IMR-90 (cell line): Measurements from ENCODE around the gene UBTD1. TPM values are rescaled to one million over a fixed set of nuclear protein-coding genes. Genes with fewer than 3 reads are reported as not detected.
A peak's percentile ranks its signal among the peaks of the same experiment; 100 is the strongest.

ENCODE experiments used
- ATAC-seq: fragments of 200-7000 bp; cut with Tn5 transposase; 2 replicates; pipeline ENCODE4 v1.9.1; 2020; ENCODE audit warnings: low read depth, mild to moderate bottlenecking, moderate library complexity
- BruUV-seq: library from RNA; stranded (reverse); fragments of 400-500 nt; replicated peaks from 2 replicates; lab custom pipeline; 2021; lab: Mats Ljungman, UMichigan
- CTCF ChIA-PET: fragments of 300-600 bp; formaldehyde crosslinking; extraction: SDS; loops from one replicate; lab custom pipeline; 2021; ENCODE audit warnings: antibody characterized with exemption; lab: Yijun Ruan, JAX
- POLR2A ChIA-PET: fragments of 300-600 bp; sonication (Branson Sonifier 250); formaldehyde crosslinking; loops from one replicate; lab custom pipeline; 2022; ENCODE audit warnings: antibody characterized with exemption; ENCODE audit not compliant: unreplicated experiment; lab: Charles Lee
- DNase-seq: peaks from one replicate; pipeline ENCODE4 v3.0.0; 2013
- H2AFZ ChIP-seq: replicated peaks from 2 replicates; pipeline ENCODE3; 2013; ENCODE audit warnings: low read length, mild to moderate bottlenecking; ENCODE audit not compliant: poor library complexity
- H2AK5ac ChIP-seq: 2 replicates; pipeline ENCODE4 v1.6.1; 2013; ENCODE audit warnings: low read depth, low read length, inconsistent platforms
- H2AK9ac ChIP-seq: replicated peaks from 2 replicates; pipeline ENCODE3; 2013; ENCODE audit warnings: mild to moderate bottlenecking, low read depth, low read length, moderate library complexity; ENCODE audit not compliant: poor library complexity
- H2BK120ac ChIP-seq: 2 replicates; pipeline ENCODE4 v1.6.1; 2013; ENCODE audit warnings: low read depth, low read length, inconsistent platforms
- H2BK15ac ChIP-seq: 3 replicates; pipeline ENCODE4 v1.6.1; 2013; ENCODE audit warnings: low read depth, low read length, inconsistent platforms
- H2BK20ac ChIP-seq: 2 replicates; pipeline ENCODE4 v1.6.1; 2013; ENCODE audit warnings: low read depth, mild to moderate bottlenecking, inconsistent platforms, low read length, moderate library complexity
- H2BK5ac ChIP-seq: 2 replicates; pipeline ENCODE4 v1.6.1; 2013; ENCODE audit warnings: mild to moderate bottlenecking, low read depth, low read length, inconsistent platforms; ENCODE audit not compliant: poor library complexity, severe bottlenecking
- H3K14ac ChIP-seq: replicated peaks from 2 replicates; pipeline ENCODE4 v1.6.1; 2013; ENCODE audit warnings: low read depth, low read length, inconsistent platforms
- H3K18ac ChIP-seq: 2 replicates; pipeline ENCODE4 v1.6.1; 2013; ENCODE audit warnings: low read depth, low read length, control low read depth
- H3K23ac ChIP-seq: 2 replicates; pipeline ENCODE4 v1.6.1; 2013; ENCODE audit warnings: low read depth, low read length, inconsistent platforms
- H3K27ac ChIP-seq: 2 replicates; pipeline ENCODE4 v1.5.1; 2013; ENCODE audit warnings: mild to moderate bottlenecking, control low read depth, low read length; ENCODE audit not compliant: insufficient read depth
- H3K27me3 ChIP-seq: 2 replicates; pipeline ENCODE4 v1.6.1; 2013; ENCODE audit warnings: low read length; ENCODE audit not compliant: control insufficient read depth, insufficient read depth
- H3K36me3 ChIP-seq: 2 replicates; pipeline ENCODE4 v1.6.1; 2013; ENCODE audit warnings: low read length, mixed read lengths; ENCODE audit not compliant: control insufficient read depth, insufficient read depth
- H3K4ac ChIP-seq: 2 replicates; pipeline ENCODE4 v1.6.1; 2013; ENCODE audit warnings: low read depth, low read length, inconsistent platforms
- H3K4me1 ChIP-seq: 2 replicates; pipeline ENCODE4 v1.6.1; 2013; ENCODE audit warnings: low read length, mixed read lengths; ENCODE audit not compliant: control insufficient read depth, insufficient read depth
- H3K4me2 ChIP-seq: 2 replicates; pipeline ENCODE4 v1.6.1; 2013; ENCODE audit warnings: low read depth, mild to moderate bottlenecking, control low read depth, low read length, moderate library complexity
- H3K4me3 ChIP-seq: 2 replicates; pipeline ENCODE4 v1.5.1; 2013; ENCODE audit warnings: low read depth, mild to moderate bottlenecking, control low read depth, low read length, moderate library complexity; ENCODE audit not compliant: insufficient read depth
- H3K56ac ChIP-seq: 2 replicates; pipeline ENCODE4 v1.6.1; 2013; ENCODE audit warnings: low read length, inconsistent platforms; ENCODE audit not compliant: insufficient read depth; ENCODE audit errors: extremely low read depth
- H3K79me1 ChIP-seq, 2 experiments: 2 replicates each; pipeline ENCODE4 v1.6.1; 2013; ENCODE audit warnings: low read length in 2 of 2, inconsistent platforms in 1 of 2, low read depth in 1 of 2
- H3K9ac ChIP-seq: 2 replicates; pipeline ENCODE4 v1.6.1; 2013; ENCODE audit warnings: low read depth, low read length, control low read depth
- H3K9me1 ChIP-seq: 2 replicates; pipeline ENCODE4 v1.6.1; 2013; ENCODE audit warnings: low read length, inconsistent platforms; ENCODE audit not compliant: insufficient read depth
- H3K9me3 ChIP-seq: 2 replicates; pipeline ENCODE4 v1.6.1; 2013; ENCODE audit warnings: low read length; ENCODE audit not compliant: control insufficient read depth, insufficient read depth
- H4K20me1 ChIP-seq: 2 replicates; pipeline ENCODE4 v1.6.1; 2013; ENCODE audit warnings: low read length, inconsistent platforms; ENCODE audit not compliant: insufficient read depth
- H4K5ac ChIP-seq: 2 replicates; pipeline ENCODE4 v1.6.1; 2013; ENCODE audit warnings: mild to moderate bottlenecking, low read depth, low read length, control low read depth
- H4K8ac ChIP-seq, 2 experiments: 2 replicates each; pipeline ENCODE4 v1.6.1; 2013; ENCODE audit warnings: low read depth in 2 of 2, low read length in 2 of 2, control low read depth in 1 of 2, inconsistent platforms in 1 of 2
- H4K91ac ChIP-seq: 2 replicates; pipeline ENCODE4 v1.6.1; 2013; ENCODE audit warnings: low read depth, low read length, inconsistent platforms; ENCODE audit not compliant: insufficient read depth
- BHLHE40 ChIP-seq: fragments of 150-350 bp; IDR thresholded peaks from 2 replicates; pipeline ENCODE4 v1.6.1; 2016; ENCODE audit warnings: mild to moderate bottlenecking, low read depth, low read length
- FOS ChIP-seq: fragments of 150-350 bp; IDR thresholded peaks from 2 replicates; pipeline ENCODE4 v1.6.1; 2016; ENCODE audit warnings: low read depth, low read length
- MAFK ChIP-seq: IDR thresholded peaks from 2 replicates; pipeline ENCODE4 v1.6.1; 2012; ENCODE audit warnings: low read depth, low read length, improper control_type of control experiment
- MAZ ChIP-seq: IDR thresholded peaks from 2 replicates; pipeline ENCODE4 v1.6.1; 2012; ENCODE audit warnings: low read depth, mild to moderate bottlenecking, low read length, improper control_type of control experiment, moderate library complexity, borderline replicate concordance
- MXI1 ChIP-seq: IDR thresholded peaks from 2 replicates; pipeline ENCODE4 v1.6.1; 2012; ENCODE audit warnings: low read depth, mild to moderate bottlenecking, low read length, moderate library complexity, borderline replicate concordance
- RAD21 ChIP-seq: IDR thresholded peaks from 2 replicates; pipeline ENCODE4 v1.6.1; 2012; ENCODE audit warnings: low read length, improper control_type of control experiment
- RCOR1 ChIP-seq: IDR thresholded peaks from 2 replicates; pipeline ENCODE4 v1.6.1; 2012; ENCODE audit warnings: mild to moderate bottlenecking, low read length, improper control_type of control experiment; ENCODE audit not compliant: insufficient replicate concordance
- RFX5 ChIP-seq: IDR thresholded peaks from 2 replicates; pipeline ENCODE4 v1.8.0; 2012; ENCODE audit warnings: low read depth, mild to moderate bottlenecking, low read length, moderate library complexity
- WGBS, 2 experiments: methylation state at CpG; one replicate each; pipeline versions ENCODE4 v1.1.5 to v1.1.7; 2013; ENCODE audit warnings: missing lambda C conversion rate in 2 of 2; ENCODE audit not compliant: insufficient read length in 1 of 2; ENCODE audit errors: extremely low coverage in 2 of 2; 5-methylcytosine and 5-hydroxymethylcytosine counted together
- dilution Hi-C: fragments of 300-500 bp; cut with HindIII; formaldehyde crosslinking; loops from one replicate; pipeline ENCODE4 v1.14.3; 2018; ENCODE audit warnings: low sequenced_read_pairs; ENCODE audit not compliant: unreplicated experiment
- in situ Hi-C: fragments of 300-500 bp; cut with MboI; formaldehyde crosslinking; loops from 3 replicates; pipeline ENCODE4 v1.14.3; 2019; ENCODE audit warnings: low sequenced_read_pairs, inconsistent platforms, mixed read lengths
- intact Hi-C: fragments of 100-400 bp; cut with micrococcal nuclease; formaldehyde crosslinking; loops from 2 replicates; pipeline ENCODE4 v1.10.0; 2022
- polyA plus RNA-seq, 3 experiments: library from polyadenylated mRNA; depleted of rRNA; stranded (reverse); fragments of >200 nt; gene quantifications; 2 replicates each; pipeline ENCODE4 v1.2.3, GENCODE V29; 2012; ENCODE audit warnings: low replicate concordance in 1 of 3
- total RNA-seq: library from RNA; depleted of rRNA; stranded (reverse); fragments of >200 nt; gene quantifications from 2 replicates; pipeline ENCODE4 v1.2.3, GENCODE V29; 2012
- TF ChIP-seq, protein P1 (sequence below): fragments of 150-350 bp; IDR thresholded peaks from 2 replicates; pipeline ENCODE4 v1.6.1; 2017; ENCODE audit warnings: mild to moderate bottlenecking, antibody characterized with exemption, low read length, low read depth
- TF ChIP-seq, protein P2 (sequence below): fragments of 150-350 bp; IDR thresholded peaks from 2 replicates; pipeline ENCODE4 v1.6.1; 2016; ENCODE audit warnings: low read depth, mild to moderate bottlenecking, low read length, moderate library complexity, borderline replicate concordance

UBTD1 gene
- total and polyA plus RNA-seq, 2 of the 4 experiments (the other 2 are of a cell fraction): 21.9 to 44.9 TPM

DNA sequence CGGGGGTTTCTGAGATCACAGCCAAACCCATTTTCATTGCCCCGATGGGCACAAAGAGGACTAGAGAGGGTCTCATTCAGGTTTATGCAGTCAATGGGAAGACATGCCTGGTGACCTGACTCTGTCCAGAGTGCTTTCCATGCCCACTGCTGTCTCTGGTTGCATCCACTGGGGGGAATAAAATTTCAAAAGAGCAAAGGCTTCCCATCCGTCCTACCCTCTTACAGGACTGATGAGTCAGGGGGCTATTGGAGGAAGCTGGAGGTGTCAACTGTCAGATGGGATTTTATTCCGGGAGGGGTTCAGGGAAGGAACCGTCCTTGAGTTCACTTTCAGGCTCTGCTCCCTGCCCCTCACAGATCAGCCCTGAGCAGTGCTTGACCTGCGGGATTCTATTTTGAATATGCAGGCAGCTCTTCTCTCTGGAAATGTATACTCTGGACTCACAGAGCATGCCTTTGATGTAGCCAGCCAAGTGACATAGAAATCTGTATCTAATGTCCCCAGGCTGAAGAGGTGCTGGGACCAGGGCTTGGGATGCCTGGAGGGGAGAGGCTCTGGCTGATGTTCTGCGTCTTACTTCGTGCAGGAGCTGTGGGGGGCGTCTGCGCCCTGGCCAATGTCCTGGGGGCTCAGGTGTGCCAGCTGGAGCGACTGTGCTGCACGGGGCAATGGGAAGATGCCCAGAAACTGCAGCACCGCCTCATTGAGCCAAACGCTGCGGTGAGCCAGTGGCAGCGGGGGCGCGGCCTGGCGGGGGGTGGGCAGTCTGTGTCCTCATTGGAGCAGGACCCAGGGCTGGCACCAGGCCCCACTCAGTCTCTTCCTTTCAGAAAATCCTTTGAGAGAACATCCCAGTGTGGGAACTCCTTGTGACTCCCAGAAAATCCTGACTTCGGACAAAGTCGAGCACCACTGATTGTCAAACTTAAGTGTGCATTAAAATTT is 102.8 kb downstream of the UBTD1 start (continued):
- no peak for TF ChIP-seq MXI1

DNA sequence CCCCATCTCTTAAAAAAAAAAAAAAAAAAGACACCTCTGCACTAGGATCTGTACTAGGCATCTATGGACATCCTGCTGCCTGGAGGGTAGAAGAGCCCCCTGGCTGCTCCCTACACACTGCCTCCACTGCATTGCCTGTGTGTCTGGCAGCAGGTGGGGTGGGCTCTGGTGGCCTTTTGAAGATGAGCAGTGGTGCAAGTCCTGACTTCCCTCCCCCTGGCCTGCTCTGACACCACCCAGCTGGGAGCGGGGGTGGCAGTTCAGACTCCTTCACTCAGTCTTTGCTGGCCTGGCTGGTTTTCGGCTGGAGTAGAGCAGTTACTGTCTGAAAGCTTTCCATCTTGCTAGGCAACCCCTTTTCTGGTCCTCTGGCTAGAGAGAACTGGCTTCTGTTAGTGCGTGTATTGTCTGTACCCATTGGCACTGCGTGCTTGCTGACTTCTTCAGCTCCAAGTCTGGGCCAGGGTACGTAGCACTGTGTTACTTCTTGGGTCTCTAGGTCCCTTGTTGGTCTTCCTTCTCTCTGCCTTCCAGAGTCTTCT is 108.4 kb downstream of the UBTD1 start:
- Histone ChIP-seq H2AK9ac (no peak overlapping the region), H3K4me3 (no peak overlapping the region), H3K4me2 (no peak overlapping the region), H4K5ac (no peak overlapping the region), H3K79me1 (no peaks in the 10 kb centered on the region), H4K91ac (no peak overlapping the region), H3K14ac (no peak overlapping the region), H2AK5ac (no peak overlapping the region), H3K56ac (no peak overlapping the region), H2BK5ac (no peak overlapping the region), H3K18ac (no peak overlapping the region), H3K27me3 (no peaks in the 10 kb centered on the region), H3K9me3 (no peaks in the 10 kb centered on the region), H3K23ac (no peak overlapping the region), H3K36me3 (no peaks in the 10 kb centered on the region), H3K4ac (no peak overlapping the region), H2BK15ac (no peak overlapping the region), H3K9me1 (no peaks in the 10 kb centered on the region), H3K27ac (no peak overlapping the region), H2BK120ac (no peak overlapping the region), H3K9ac (no peak overlapping the region), H2BK20ac (no peak overlapping the region), H4K20me1 (no peaks in the 10 kb centered on the region), H3K4me1 (no peaks in the 10 kb centered on the region), H2AFZ (peak overlapping the region; percentile 43), H4K8ac (no peak overlapping the region)
- CTCF ChIA-PET: interaction anchor here (1.1 kb wide), 1 partner anchor 11 kb away, joined by 3 read pairs; no protein-coding TSS in a partner anchor
- no TSS peak for BruUV-seq
- dilution Hi-C loops (no loop called here), in situ Hi-C loops (no loop called here), intact Hi-C loops (no loop called here)
- POLR2A ChIA-PET: interaction anchor here (0.5 kb wide), 1 partner anchor 10 kb away, joined by 4 read pairs; no protein-coding TSS in a partner anchor
- DNase-seq (no peak), ATAC-seq (no peak)
- 97% methylated on average over 4 of the region's 5 CpGs; no CpG with 5 or more reads in 1 of the 2 experiments for WGBS, 2 experiments
- no peak for TF ChIP-seq FOS
- no peak for TF ChIP-seq BHLHE40
- TF ChIP-seq, protein P1, sequence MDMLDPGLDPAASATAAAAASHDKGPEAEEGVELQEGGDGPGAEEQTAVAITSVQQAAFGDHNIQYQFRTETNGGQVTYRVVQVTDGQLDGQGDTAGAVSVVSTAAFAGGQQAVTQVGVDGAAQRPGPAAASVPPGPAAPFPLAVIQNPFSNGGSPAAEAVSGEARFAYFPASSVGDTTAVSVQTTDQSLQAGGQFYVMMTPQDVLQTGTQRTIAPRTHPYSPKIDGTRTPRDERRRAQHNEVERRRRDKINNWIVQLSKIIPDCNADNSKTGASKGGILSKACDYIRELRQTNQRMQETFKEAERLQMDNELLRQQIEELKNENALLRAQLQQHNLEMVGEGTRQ: no peak
- TF ChIP-seq MAZ: no peak
- no peak for TF ChIP-seq MAFK
- no peak for TF ChIP-seq RCOR1
- TF ChIP-seq, protein P2, sequence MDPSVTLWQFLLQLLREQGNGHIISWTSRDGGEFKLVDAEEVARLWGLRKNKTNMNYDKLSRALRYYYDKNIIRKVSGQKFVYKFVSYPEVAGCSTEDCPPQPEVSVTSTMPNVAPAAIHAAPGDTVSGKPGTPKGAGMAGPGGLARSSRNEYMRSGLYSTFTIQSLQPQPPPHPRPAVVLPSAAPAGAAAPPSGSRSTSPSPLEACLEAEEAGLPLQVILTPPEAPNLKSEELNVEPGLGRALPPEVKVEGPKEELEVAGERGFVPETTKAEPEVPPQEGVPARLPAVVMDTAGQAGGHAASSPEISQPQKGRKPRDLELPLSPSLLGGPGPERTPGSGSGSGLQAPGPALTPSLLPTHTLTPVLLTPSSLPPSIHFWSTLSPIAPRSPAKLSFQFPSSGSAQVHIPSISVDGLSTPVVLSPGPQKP: no peak
- TF ChIP-seq RFX5: no peak
- no peak for TF ChIP-seq RAD21
